Middle frontal gyrus (tissue), 1 donor: ENCODE measurements around the gene MREG.
"Not testable (repeated sequence)": the region's sequence is repeated elsewhere in the genome, so short reads cannot be mapped to it uniquely, and the experiment has no call there.

Experiments
- DNase-seq: peaks from one replicate; pipeline ENCODE4 v3.0.0-alpha.2; 2015; ENCODE audit warnings: low spot score; ENCODE audit errors: extremely low spot score

The MREG gene

GRCh38 chr2:215988556-215989207 lies 24.7 kb downstream of the MREG start:
- not testable (repeated sequence) for DNase-seq

DNA sequence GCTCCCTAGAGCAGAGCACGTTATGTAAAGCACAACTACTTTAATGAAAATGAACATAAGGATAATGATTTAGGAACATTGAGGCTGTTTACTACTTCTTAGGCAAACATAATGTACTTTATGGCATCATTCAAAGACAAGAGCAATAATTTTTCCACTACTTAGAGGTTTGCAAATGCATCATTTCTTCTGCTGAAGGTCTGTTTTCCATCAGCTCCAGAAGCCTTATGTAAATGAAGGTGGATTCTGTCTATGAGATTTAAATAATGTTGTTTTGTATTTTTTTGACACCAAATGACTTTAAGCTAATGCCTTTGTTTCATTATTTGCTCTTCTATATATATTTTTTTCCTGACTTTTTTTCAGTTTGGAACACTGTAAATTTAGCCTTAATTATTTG lies 28.1 kb downstream of the MREG start:
- DNase-seq = no peak

DNA sequence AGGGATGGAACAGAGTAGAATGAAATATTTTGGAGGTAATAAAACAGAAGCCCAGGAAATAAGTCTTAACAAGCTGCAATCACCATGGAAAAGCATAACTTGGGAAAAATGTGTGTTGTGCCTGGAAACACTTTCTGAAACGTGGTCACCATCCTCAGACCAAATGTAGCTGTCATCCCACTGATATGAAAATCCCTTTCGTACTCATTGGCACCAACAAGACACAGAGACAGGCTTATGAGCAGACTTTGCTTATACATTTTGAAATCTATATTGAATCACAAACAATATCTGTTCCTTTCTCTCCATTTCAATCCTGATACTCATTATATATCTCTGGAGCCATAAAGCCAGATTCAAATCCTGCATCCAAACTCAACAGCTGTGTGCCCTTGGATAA lies 28.7 kb downstream of the MREG start:
- DNase-seq = no peak

- no peak for DNase-seq
Observed at GRCh38 chr2:215983581-215984351, 29.6 kb downstream of the MREG start.

- no peak for DNase-seq
Observed at GRCh38 chr2:215982465-215982875, 30.9 kb downstream of the MREG start.

- DNase-seq = no peak
Observed at GRCh38 chr2:215981115-215981514, 32.2 kb downstream of the MREG start.

- no peak for DNase-seq
Observed at GRCh38 chr2:215979620-215980019, 33.7 kb downstream of the MREG start.

DNA sequence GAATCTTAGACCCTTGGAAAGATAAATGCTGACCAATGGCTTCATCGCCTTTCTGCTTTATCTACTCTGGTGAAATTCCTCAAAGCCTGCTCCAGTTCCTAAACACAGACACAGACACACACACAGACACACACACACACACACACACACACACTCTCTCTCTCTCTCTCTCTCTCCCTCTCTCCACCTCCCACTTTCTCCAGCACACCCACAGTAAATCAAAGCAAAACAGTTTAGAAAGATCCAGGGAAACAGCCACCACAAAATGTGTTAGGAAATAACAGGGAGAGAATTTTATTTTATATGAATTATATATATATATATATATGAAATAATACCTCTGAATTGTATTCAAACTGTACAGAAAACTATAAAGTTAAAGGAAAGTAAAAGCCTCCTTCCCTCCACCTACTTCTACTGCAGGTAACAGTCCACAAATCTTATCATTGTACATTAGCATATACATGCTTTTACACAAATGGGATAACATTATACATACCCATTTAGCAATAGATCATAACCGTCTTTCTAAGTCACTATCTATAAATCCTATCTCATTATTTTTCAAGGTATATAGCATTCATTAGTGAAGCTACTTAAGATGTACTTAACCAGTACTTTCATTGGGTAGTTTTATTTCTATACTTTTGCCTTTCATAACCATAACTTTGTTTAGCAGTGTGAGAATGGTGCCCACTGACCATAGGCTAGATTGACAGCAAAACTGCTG lies 38.5 kb downstream of the MREG start:
- no peak for DNase-seq

GRCh38 chr2:215973954-215974699 lies 39.2 kb downstream of the MREG start:
- no peak for DNase-seq

GRCh38 chr2:215973145-215973792 lies 40.1 kb downstream of the MREG start:
- DNase-seq = no peak

- no peak for DNase-seq
Observed at GRCh38 chr2:215971671-215972070, 41.7 kb downstream of the MREG start.

DNA sequence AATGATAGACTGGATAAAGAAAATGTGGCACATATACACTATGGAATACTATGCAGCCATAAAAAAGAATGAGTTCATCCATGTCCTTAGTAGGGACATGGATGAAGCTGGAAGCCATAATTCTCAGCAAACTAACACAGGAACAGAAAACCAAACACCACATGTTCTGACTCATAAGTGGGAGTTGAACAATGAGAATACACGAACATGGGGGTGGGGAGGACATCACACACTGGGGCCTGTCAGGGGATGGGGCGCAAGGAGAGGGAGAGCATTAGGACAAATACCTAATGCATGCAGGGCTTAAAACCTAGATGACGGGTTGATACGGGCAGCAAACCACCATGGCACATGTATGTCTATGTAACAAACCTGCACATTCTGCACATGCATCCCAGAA lies 42.5 kb downstream of the MREG start:
- DNase-seq = not testable (repeated sequence)

- no peak for DNase-seq
Observed at GRCh38 chr2:215970425-215970824, 42.9 kb downstream of the MREG start.

GRCh38 chr2:215969131-215969841 lies 44.1 kb downstream of the MREG start:
- DNase-seq = no peak

DNA sequence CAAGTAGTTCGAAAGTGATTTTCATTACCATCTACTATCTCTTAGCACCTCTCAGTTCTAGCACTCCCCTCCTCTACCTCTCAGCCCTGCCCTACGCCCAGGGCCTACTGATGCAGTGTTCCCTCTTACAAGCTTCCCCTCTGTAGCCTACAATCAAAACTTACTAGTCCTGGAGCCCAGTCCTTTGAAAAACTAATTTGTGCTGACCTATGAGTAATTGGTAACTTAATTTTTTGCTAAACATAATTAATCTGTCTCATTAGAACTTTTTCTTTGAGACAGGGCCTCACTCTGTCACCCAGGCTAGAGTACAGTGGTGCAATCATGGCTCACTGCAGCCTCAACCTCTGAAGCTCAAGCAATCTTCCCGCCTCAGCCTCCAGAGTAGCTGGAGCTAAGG lies 44.9 kb downstream of the MREG start:
- DNase-seq = no peak

DNA sequence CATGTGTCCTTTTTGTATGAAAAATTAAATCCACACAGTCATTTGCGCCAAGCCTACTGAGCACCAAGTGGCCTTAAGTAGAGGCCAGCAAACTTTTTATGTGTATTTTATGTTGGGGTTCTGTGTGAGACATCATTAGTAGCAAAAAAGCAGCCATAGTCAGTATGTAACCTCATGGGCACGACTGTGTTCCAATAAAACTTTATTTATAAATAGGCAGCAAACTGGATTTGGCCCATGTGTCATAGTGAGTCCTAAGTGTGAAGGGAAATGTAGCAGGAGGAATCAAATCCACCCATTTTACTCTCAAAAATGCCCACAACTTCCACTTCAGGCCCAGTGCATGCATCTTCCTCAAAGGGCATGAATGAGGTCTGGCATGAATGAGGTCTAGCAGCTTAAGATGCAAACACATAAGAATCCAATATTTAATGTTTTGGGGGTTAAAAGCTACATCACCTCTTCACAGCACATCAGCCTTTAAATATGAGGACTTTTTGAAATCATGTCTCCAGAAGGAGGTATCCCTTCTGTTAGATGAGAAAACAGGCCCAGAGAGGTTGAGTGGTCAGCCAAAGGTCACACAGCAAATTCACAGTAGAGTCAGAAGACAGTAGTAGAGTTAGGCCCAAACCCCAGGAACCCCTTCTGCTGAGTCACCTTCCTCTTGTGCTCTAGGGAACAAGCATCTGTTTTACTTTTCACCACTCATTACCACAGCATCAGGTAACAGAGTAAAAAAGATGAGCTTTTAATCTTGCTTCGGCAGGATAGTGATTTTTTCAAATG lies 45.6 kb downstream of the MREG start:
- DNase-seq = no peak

DNA sequence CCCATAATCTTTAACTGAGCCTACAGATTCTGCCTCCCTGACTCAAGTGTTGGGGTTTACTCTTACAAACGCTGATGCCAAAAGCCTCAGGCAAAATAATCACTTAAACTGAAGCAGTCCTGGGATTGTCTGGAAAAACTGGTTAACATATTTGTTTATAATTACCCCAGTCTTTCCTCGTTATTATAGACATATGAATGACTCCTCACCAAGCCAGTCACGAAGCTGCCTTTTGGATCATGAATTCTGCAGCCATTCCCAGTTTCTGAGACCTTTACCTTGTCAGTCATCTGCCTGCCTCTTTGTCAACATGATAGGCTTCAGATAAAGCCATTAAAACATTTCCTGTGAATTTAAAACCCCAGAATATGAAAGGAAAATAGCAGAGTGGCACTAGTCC lies 46.4 kb downstream of the MREG start:
- no peak for DNase-seq

DNA sequence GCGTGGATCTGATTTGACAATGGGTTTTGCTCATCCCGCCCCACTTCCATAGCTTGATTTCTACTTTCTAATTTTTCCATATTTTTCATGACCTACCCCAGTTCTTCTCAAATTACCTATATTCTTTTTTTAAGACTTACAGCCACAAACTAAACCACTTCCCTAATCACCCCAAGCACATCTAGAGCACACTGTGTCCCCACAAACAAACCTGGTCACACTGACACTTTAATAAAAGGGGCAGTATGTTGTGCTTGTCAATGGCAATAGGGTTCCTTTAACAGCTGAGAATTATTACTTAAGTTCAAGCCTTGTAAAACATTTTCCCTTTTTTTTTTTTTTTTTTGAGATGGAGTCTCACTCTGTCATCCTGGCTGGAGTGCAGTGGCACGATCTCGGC lies 47.1 kb downstream of the MREG start:
- DNase-seq = no peak

DNA sequence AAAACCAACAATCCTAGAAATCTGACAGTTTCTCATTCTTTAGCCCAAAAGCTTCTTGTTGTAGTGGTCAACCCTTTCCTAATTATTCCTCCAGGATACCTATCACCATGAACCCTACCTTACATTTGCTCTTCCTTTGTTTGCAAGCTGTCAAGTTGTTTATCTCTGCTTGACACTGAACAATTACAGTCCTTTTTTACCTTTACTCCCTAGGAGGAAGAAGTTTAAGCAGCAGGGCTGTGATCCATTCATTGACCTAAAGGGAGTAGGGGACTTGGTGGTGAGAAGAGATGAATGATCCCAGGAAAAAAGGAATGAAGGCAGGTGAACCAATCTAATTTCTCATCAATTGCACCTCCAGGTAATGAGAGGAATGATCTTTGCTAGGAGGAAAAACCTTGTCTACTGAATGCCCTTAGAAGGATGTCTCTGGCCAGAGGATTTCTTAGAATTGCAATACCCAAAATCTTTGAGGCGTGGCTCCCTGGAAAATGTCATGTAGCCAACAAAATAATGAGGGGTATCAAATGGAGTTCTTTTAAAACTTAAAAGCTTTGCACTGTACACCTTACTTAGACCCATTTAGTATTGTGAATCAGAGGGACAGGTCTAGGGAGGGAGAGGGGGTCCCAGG lies 47.7 kb downstream of the MREG start:
- DNase-seq = no peak
